Right lobe of liver (tissue), 6 donors: ENCODE data around the gene MTMR1. TPM values are rescaled to one million over a fixed set of nuclear protein-coding genes. Genes with fewer than 3 reads are reported as not detected.

Experiments
- ATAC-seq, 4 donors: fragments of 200-7000 bp; cut with Tn5 transposase; one replicate each; pipeline ENCODE4 v1.9.1; 2020; ENCODE audit warnings: mild to moderate bottlenecking in 4 of 4, moderate library complexity in 4 of 4
- DNase-seq, 3 donors: peaks; one replicate each; pipeline ENCODE4 v3.0.0-alpha.2; 2020
- H3K27ac ChIP-seq, 3 donors: fragments of 200-600 bp; one replicate each; pipeline ENCODE4 v1.8.0; 2022
- H3K27me3 ChIP-seq, 2 donors: fragments of 200-600 bp; one replicate each; pipeline ENCODE4 v1.8.0; 2022
- H3K36me3 ChIP-seq, 4 donors: fragments of 200-600 bp; sonication (generic) in 1 of 4; one replicate each; pipeline versions ENCODE4 v1.5.1 to v1.8.0; 2017 to 2022; ENCODE audit warnings: control low read depth in 1 of 4
- H3K4me1 ChIP-seq, 4 donors: fragments of 200-600 bp; sonication (generic) in 1 of 4; one replicate each; pipeline versions ENCODE4 v1.5.1 to v1.8.0; 2017 to 2022; ENCODE audit warnings: control low read depth in 1 of 4
- H3K4me3 ChIP-seq, 3 donors: fragments of 200-600 bp; one replicate each; pipeline ENCODE4 v1.8.0; 2022
- H3K9me3 ChIP-seq, 4 donors: fragments of 200-600 bp; sonication (generic) in 1 of 4; one replicate each; pipeline versions ENCODE4 v1.5.1 to v1.8.0; 2017 to 2022; ENCODE audit warnings: control low read depth in 1 of 4
- POLR2A ChIP-seq: fragments of 450-650 bp; IDR thresholded peaks from one replicate; pipeline ENCODE4 v1.6.1; 2017; ENCODE audit warnings: antibody characterized with exemption, mild to moderate bottlenecking
- WGBS: methylation state at CpG from one replicate; pipeline ENCODE4 v1.1.6; 2018; ENCODE audit warnings: low coverage, low lambda C conversion rate; ENCODE audit not compliant: insufficient coverage; ENCODE audit errors: missing lambda C conversion rate; 5-methylcytosine and 5-hydroxymethylcytosine counted together
- intact Hi-C, 2 donors: fragments of 100-400 bp; cut with DNase I; formaldehyde crosslinking; loops; one replicate each; pipeline versions ENCODE4 v1.11.2 to v1.14.1; 2022
- total RNA-seq, 6 experiments: library from RNA; depleted of rRNA in 2 of 6; stranded (reverse); fragments of >200 nt in 2 of 6; fragmentation: NEBNext Ultra II Directional in 3 of 6; extraction: Animal tissue kit (Norgen Biotek cat#: 25700) in 3 of 6; gene quantifications; one replicate each; pipeline versions ENCODE4 v1.1.0 to v1.2.4, GENCODE V29; 2016 to 2023
- TF ChIP-seq, protein P1 (sequence below), 4 donors: fragments of 200-600 bp in 3 of 4; fragments of 450-650 bp in 1 of 4; IDR thresholded peaks; one replicate each; pipeline versions ENCODE4 v1.5.1 to v1.8.0; 2016 to 2022; ENCODE audit warnings: antibody characterized with exemption in 4 of 4, mild to moderate bottlenecking in 2 of 4
- donor health status: DM: no; HTN: yes; CAD: no.
- donor health status: DM: no; HTN: no; CAD: no.
- donor health status: DM: no; HTN: no; CAD: no.
- donor health status: DM: no; HTN: yes; CAD: no.
- donor health status: DM: no; HTN: yes; CAD: no.

The MTMR1 gene
- total RNA-seq, 6 experiments from 2014 or later: 7.6 to 11.2 (median 9.4) TPM

DNA sequence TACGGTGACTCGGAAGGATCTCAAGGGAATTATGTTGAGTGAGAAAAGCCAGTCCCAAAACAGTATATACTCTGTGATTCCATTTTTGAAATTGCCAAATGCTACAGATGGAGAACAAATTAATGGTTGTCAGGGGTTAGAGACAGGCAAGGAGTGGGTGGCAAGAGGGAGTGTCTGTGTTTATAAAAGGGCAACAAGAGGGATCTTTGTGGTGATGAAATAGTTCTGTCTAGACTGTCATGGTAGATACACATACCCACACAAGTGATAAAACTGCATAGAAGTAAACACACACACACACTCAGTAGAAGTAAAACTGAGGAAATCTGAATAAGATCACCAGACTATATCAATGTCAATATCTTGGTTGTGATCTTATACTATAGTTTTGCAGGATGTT lies 112.5 kb downstream of the MTMR1 start:
- WGBS: 72% methylated on average over 2 of the region's 2 CpGs

DNA sequence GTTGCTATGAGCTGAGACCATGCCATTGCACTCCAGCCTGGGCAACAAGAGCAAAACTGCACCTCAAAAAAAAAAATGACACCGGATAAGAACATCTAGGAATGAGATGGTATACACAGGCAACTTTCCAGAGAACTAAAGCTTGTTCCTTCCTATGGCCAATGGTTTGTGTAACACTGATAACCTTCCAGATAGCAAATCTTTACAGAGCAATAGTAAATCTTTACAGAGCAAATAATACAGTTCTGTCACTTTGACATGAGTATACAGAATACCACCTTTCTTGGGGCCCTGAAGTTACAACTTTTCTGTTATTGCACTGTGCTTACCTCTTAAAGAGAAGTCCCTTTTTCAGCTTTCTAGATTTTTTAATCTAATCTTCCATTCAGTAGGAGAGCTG lies 113.6 kb downstream of the MTMR1 start:
- 44% methylated on average over 1 of the region's 1 CpG for WGBS
- H3K9me3 ChIP-seq: no peaks in the 10 kb centered on the region
- no peak overlapping the region for H3K4me3 ChIP-seq
- no peak for TF ChIP-seq POLR2A
- TF ChIP-seq, protein P1, sequence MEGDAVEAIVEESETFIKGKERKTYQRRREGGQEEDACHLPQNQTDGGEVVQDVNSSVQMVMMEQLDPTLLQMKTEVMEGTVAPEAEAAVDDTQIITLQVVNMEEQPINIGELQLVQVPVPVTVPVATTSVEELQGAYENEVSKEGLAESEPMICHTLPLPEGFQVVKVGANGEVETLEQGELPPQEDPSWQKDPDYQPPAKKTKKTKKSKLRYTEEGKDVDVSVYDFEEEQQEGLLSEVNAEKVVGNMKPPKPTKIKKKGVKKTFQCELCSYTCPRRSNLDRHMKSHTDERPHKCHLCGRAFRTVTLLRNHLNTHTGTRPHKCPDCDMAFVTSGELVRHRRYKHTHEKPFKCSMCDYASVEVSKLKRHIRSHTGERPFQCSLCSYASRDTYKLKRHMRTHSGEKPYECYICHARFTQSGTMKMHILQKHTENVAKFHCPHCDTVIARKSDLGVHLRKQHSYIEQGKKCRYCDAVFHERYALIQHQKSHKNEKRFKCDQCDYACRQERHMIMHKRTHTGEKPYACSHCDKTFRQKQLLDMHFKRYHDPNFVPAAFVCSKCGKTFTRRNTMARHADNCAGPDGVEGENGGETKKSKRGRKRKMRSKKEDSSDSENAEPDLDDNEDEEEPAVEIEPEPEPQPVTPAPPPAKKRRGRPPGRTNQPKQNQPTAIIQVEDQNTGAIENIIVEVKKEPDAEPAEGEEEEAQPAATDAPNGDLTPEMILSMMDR (IDR thresholded peaks at IDR 0.05): no peak
- no peak overlapping the region for H3K27ac ChIP-seq
- H3K36me3 ChIP-seq: no peaks in the 10 kb centered on the region
- no peaks in the 10 kb centered on the region for H3K27me3 ChIP-seq
- ATAC-seq (peak in 1 of 4 donors; percentile 33), DNase-seq (no peak)
- no peaks in the 10 kb centered on the region for H3K4me1 ChIP-seq
- intact Hi-C loops: no loop called here

More for the DNA sequence above, 112.5 kb downstream of the MTMR1 start:
- TF ChIP-seq, protein P1 (IDR thresholded peaks at IDR 0.05): no peak
- TF ChIP-seq POLR2A: no peak
- Histone ChIP-seq H3K4me1 (no peaks in the 10 kb centered on the region), H3K9me3 (no peaks in the 10 kb centered on the region), H3K4me3 (no peak overlapping the region), H3K36me3 (no peaks in the 10 kb centered on the region), H3K27ac (no peak overlapping the region), H3K27me3 (no peaks in the 10 kb centered on the region)
- ATAC-seq: peak in 1 of 4 donors; percentile 33
- intact Hi-C loops: no loop called here
- no peak for DNase-seq

DNA sequence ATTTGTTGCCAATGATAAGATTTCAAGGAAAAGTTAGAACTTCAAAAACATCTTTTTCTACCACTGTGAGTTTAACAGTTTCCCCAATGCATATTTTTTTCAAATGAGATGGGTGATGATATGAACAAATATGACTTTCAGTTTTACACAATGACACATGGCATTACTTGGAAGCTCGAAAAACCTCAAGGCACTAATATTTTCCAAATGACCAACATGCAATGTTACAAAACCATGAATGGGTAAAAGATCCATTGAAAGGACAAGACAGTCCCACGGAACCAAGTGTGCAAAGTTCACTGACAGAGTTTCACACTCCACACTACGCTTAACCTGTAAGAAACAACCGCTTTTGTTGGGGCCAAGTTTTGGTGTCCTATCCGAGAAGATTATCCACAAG lies 120.7 kb downstream of the MTMR1 start:
- no peaks in the 10 kb centered on the region for H3K9me3 ChIP-seq
- intact Hi-C loops: no loop called here
- no peak for ATAC-seq
- H3K4me1 ChIP-seq: no peaks in the 10 kb centered on the region
- no peaks in the 10 kb centered on the region for H3K27me3 ChIP-seq
- H3K4me3 ChIP-seq: no peak overlapping the region
- no peak overlapping the region for H3K27ac ChIP-seq
- no peak for DNase-seq
- 52% methylated on average over 5 of the region's 5 CpGs for WGBS
- TF ChIP-seq POLR2A: no peak
- TF ChIP-seq, protein P1 (IDR thresholded peaks at IDR 0.05): no peak
- no peaks in the 10 kb centered on the region for H3K36me3 ChIP-seq

Other genes starting within 250 kb of the MTMR1 start
- 10 to 100 TPM in 5 of 6 experiments, 1 to 10 TPM in 1; 9.8 to 18.0 (median 13.5) TPM for gene MTM1, start 124.8 kb upstream of the MTMR1 start, total RNA-seq
- 10 to 100 TPM; 25.5 to 53.6 (median 33.0) TPM for gene CD99L2, start 205.3 kb downstream of the MTMR1 start, total RNA-seq